Embryonic facial prominence (tissue), 1 donor: Measurements from ENCODE around the gene BARHL2.

Experiments
- DNase-seq: peaks from one replicate; pipeline ENCODE4 v3.0.0-alpha.2; 2016; ENCODE audit errors: extremely low spot score

BARHL2 gene

GRCh38 chr1:90716552-90717355 lies at the start of gene BARHL2:
Gene BARHL2 (minus strand): TSS chr1:90717302. CDS start chr1:90717195, 107 bp downstream.
- DNase-seq: no peak

- DNase-seq: no peak
These were observed 46.8 kb upstream of the BARHL2 start for GRCh38 chr1:90763930-90764329.

- DNase-seq: no peak
These were observed 46.4 kb upstream of the BARHL2 start for GRCh38 chr1:90763506-90763905.

GRCh38 chr1:90761781-90762589 lies 44.9 kb upstream of the BARHL2 start:
- no peak for DNase-seq

GRCh38 chr1:90761156-90761555 lies 44.1 kb upstream of the BARHL2 start:
- DNase-seq: no peak

- no peak for DNase-seq
These were observed 36.5 kb upstream of the BARHL2 start for GRCh38 chr1:90753556-90753955.

GRCh38 chr1:90748668-90749067 lies 31.6 kb upstream of the BARHL2 start:
- DNase-seq: no peak

GRCh38 chr1:90746857-90747256 lies 29.8 kb upstream of the BARHL2 start:
- no peak for DNase-seq

- no peak for DNase-seq
These were observed 28.9 kb upstream of the BARHL2 start for GRCh38 chr1:90745972-90746371.

GRCh38 chr1:90732136-90732535 lies 15.0 kb upstream of the BARHL2 start:
- DNase-seq: no peak

GRCh38 chr1:90731382-90732050 lies 14.4 kb upstream of the BARHL2 start:
- no peak for DNase-seq

- no peak for DNase-seq
These were observed 13.3 kb upstream of the BARHL2 start for GRCh38 chr1:90730243-90731022.

- DNase-seq: no peak
These were observed 12.6 kb upstream of the BARHL2 start for GRCh38 chr1:90729504-90730242.

GRCh38 chr1:90728502-90729287 lies 11.6 kb upstream of the BARHL2 start:
- no peak for DNase-seq

GRCh38 chr1:90727917-90728501 lies 10.9 kb upstream of the BARHL2 start:
- DNase-seq: no peak

- DNase-seq: no peak
These were observed 9.9 kb upstream of the BARHL2 start for GRCh38 chr1:90726986-90727480.

- no peak for DNase-seq
These were observed 9.4 kb upstream of the BARHL2 start for GRCh38 chr1:90726425-90726985.

- DNase-seq: no peak
These were observed 8.7 kb upstream of the BARHL2 start for GRCh38 chr1:90725657-90726424.
